K562 (cell line): ENCODE results near the gene NBEA. TPM values are rescaled to one million over a fixed set of nuclear protein-coding genes. Genes with fewer than 3 reads are reported as not detected.

ENCODE experiments used
- ATAC-seq: fragments of 200-7000 bp; cut with Tn5 transposase; 3 replicates; pipeline ENCODE4 v1.9.1; 2020; ENCODE audit warnings: moderate library complexity
- BruUV-seq: library from RNA; stranded (reverse); fragments of 400-500 nt; replicated peaks from 2 replicates; lab custom pipeline; 2021; lab: Mats Ljungman, UMichigan
- CTCF ChIA-PET: fragments of 300-600 bp; formaldehyde crosslinking; extraction: SDS; loops from one replicate; lab custom pipeline; 2021; ENCODE audit warnings: low intra/inter-chr PET ratio; lab: Yijun Ruan, JAX
- POLR2A ChIA-PET: fragments of 300-600, 350-650 bp; sonication (Branson Sonifier 250); formaldehyde crosslinking; extraction: SDS; loops from one replicate; lab custom pipeline; 2021; ENCODE audit warnings: antibody characterized with exemption, inconsistent platforms; lab: Yijun Ruan, JAX
- DNase-seq, 4 experiments: peaks; one replicate each; pipeline versions ENCODE4 v3.0.0 to v3.0.0-alpha.2; 2011 to 2018; ENCODE audit warnings: low spot score in 3 of 4, mixed read lengths in 3 of 4; ENCODE audit errors: extremely low read depth in 1 of 4
- FAIRE-seq: peaks from 2 replicates; lab custom pipeline; 2011; peaks lifted over from hg19 to GRCh38; lab: Jason Lieb, UNC
- H2AFZ ChIP-seq: 2 replicates; pipeline ENCODE4 v1.6.0; 2011; ENCODE audit warnings: low read depth, low read length, control low read depth, inconsistent platforms
- H3K27ac ChIP-seq: fragments of 200-600 bp; 3 replicates; pipeline ENCODE4 v1.8.0; 2011; ENCODE audit warnings: low read depth, mild to moderate bottlenecking, control low read depth, inconsistent platforms, low read length, moderate library complexity, mixed read lengths; ENCODE audit errors: extremely low read depth
- H3K27me3 ChIP-seq, 2 experiments: fragments of 300-600 bp in 1 of 2; 2 replicates in 1 of 2; 3 replicates in 1 of 2; pipeline versions ENCODE4 v1.6.0 to v1.8.0; 2011; ENCODE audit warnings: inconsistent platforms in 2 of 2, low read length in 2 of 2, mild to moderate bottlenecking in 1 of 2, mixed read lengths in 1 of 2, moderate library complexity in 1 of 2; ENCODE audit not compliant: control insufficient read depth in 2 of 2, insufficient read depth in 2 of 2
- H3K36me3 ChIP-seq: fragments of 300-600 bp; 3 replicates; pipeline ENCODE4 v1.8.0; 2011; ENCODE audit warnings: mild to moderate bottlenecking, low read length, inconsistent platforms; ENCODE audit not compliant: control insufficient read depth, insufficient read depth
- H3K4me1 ChIP-seq, 2 experiments: fragments of 200-600 bp in 1 of 2; replicated peaks in 1 of 2; 2 replicates in 1 of 2; 3 replicates in 1 of 2; pipeline versions ENCODE4 v1.5.1 to v1.8.0; 2011; ENCODE audit warnings: inconsistent platforms in 2 of 2, low read length in 2 of 2, mild to moderate bottlenecking in 1 of 2, mixed read lengths in 1 of 2, moderate library complexity in 1 of 2; ENCODE audit not compliant: control insufficient read depth in 2 of 2, insufficient read depth in 2 of 2
- H3K4me2 ChIP-seq: 2 replicates; pipeline ENCODE4 v1.6.1; 2011; ENCODE audit warnings: low read length, control low read depth, inconsistent platforms, mixed read lengths; ENCODE audit not compliant: insufficient read depth
- H3K4me3 ChIP-seq: fragments of 200-600 bp; sonication (generic), shearing (Covaris generic); 2 replicates; pipeline ENCODE4 v1.5.1; 2016; ENCODE audit warnings: control low read depth, inconsistent platforms
- H3K79me2 ChIP-seq: fragments of 200-600 bp; 3 replicates; pipeline ENCODE4 v1.8.0; 2011; ENCODE audit warnings: low read length, inconsistent platforms; ENCODE audit not compliant: control insufficient read depth, insufficient read depth
- H3K9ac ChIP-seq, 2 experiments: 2 replicates each; pipeline versions ENCODE4 v1.6.0 to v1.6.1; 2011; ENCODE audit warnings: low read depth in 2 of 2, low read length in 2 of 2, control low read depth in 1 of 2, inconsistent platforms in 1 of 2, mild to moderate bottlenecking in 1 of 2, mixed read lengths in 1 of 2; ENCODE audit not compliant: insufficient read depth in 1 of 2
- H3K9me1 ChIP-seq: one replicate; pipeline ENCODE4 v1.6.0; 2011; ENCODE audit warnings: inconsistent platforms, mild to moderate bottlenecking, low read length, moderate library complexity; ENCODE audit not compliant: control insufficient read depth, insufficient read depth
- H3K9me3 ChIP-seq: replicated peaks from 2 replicates; pipeline ENCODE4 v1.5.1; 2011; ENCODE audit warnings: low read depth, low read length, inconsistent platforms; ENCODE audit not compliant: control insufficient read depth, insufficient read depth
- H4K20me1 ChIP-seq: replicated peaks from 2 replicates; pipeline ENCODE4 v1.6.1; 2011; ENCODE audit warnings: low read length, inconsistent platforms, mixed read lengths; ENCODE audit not compliant: control insufficient read depth, insufficient read depth
- CXXC5 ChIP-seq: fragments of 250-450 bp; sonication (Bioruptor Pico); IDR thresholded peaks from 2 replicates; pipeline ENCODE4 v1.8.0; 2022; ENCODE audit warnings: inconsistent platforms, mild to moderate bottlenecking, moderate library complexity
- FOXM1 ChIP-seq, 2 experiments: fragments of 450-650 bp in 1 of 2; sonication (generic) in 1 of 2; formaldehyde crosslinking in 1 of 2; IDR thresholded peaks; 2 replicates each; pipeline versions ENCODE4 v1.6.1 to v1.9.0; 2017 to 2022; ENCODE audit warnings: low read depth in 2 of 2, mild to moderate bottlenecking in 2 of 2, missing genetic modification reagents in 1 of 2, moderate library complexity in 1 of 2
- PRDM10 ChIP-seq: fragments of 450-650 bp; IDR thresholded peaks from 2 replicates; pipeline ENCODE4 v1.6.1; 2018; ENCODE audit not compliant: partially characterized antibody
- SFPQ ChIP-seq: fragments of 200-400 bp; formaldehyde crosslinking; IDR thresholded peaks from 2 replicates; pipeline ENCODE4 v1.6.1; 2017; ENCODE audit warnings: mild to moderate bottlenecking, low read depth, low read length, moderate library complexity
- STAT6 ChIP-seq: sonication (generic); formaldehyde crosslinking; IDR thresholded peaks from 2 replicates; pipeline ENCODE4 v1.8.1; 2023; ENCODE audit warnings: mild to moderate bottlenecking, missing genetic modification reagents
- U2AF1 ChIP-seq: fragments of 200-400 bp; formaldehyde crosslinking; optimal IDR thresholded peaks from 2 replicates; pipeline ENCODE3; 2017; ENCODE audit warnings: mild to moderate bottlenecking, low read depth, low read length, moderate library complexity
- UBTF ChIP-seq, 2 experiments: IDR thresholded peaks; 2 replicates each; pipeline ENCODE4 v1.6.1; 2012; ENCODE audit warnings: improper control_type of control experiment in 2 of 2, low read depth in 2 of 2, low read length in 2 of 2, borderline replicate concordance in 1 of 2
- ZNF212 ChIP-seq: fragments of 450-650 bp; formaldehyde crosslinking; IDR thresholded peaks from 2 replicates; pipeline ENCODE4 v1.4.0; 2020; ENCODE audit warnings: mild to moderate bottlenecking
- WGBS: fragments of 100-300 bp; shearing (Covaris generic); methylation state at CpG from one replicate; pipeline ENCODE4 v1.1.6; 2016; ENCODE audit warnings: low coverage, mixed read lengths; ENCODE audit not compliant: insufficient coverage; ENCODE audit errors: missing lambda C conversion rate; 5-methylcytosine and 5-hydroxymethylcytosine counted together
- in situ Hi-C: fragments of 300-500 bp; cut with MboI; formaldehyde crosslinking; loops from 4 replicates; pipeline ENCODE4 v1.15.0; 2018; ENCODE audit warnings: inconsistent platforms, mixed read lengths
- intact Hi-C: fragments of 100-400 bp; cut with micrococcal nuclease; formaldehyde crosslinking; loops from 2 replicates; pipeline ENCODE4 v1.14.2; 2022
- polyA plus RNA-seq, 8 experiments: library from polyadenylated mRNA; depleted of rRNA in 4 of 8; stranded (reverse) in 5 of 8; unstranded in 3 of 8; fragments of >200 nt; fragmentation: Nextera tagmentation in 2 of 8; fragmentation: Illumina TruSeq in 1 of 8; extraction: Ambion mirVana in 2 of 8; extraction: Trizol in 1 of 8; gene quantifications; 2 replicates each; pipeline versions ENCODE4 v1.2.1 to v1.2.3, GENCODE V29; 2011 to 2014; ENCODE audit warnings: inconsistent platforms in 1 of 8, missing spikeins in 1 of 8
- total RNA-seq, 7 experiments: library from RNA; depleted of rRNA in 6 of 7; stranded (reverse); fragments of >200 nt in 6 of 7; fragmentation: Illumina TruSeq in 2 of 7; extraction: Trizol in 2 of 7; gene quantifications; 2 replicates each; pipeline versions ENCODE4 v1.2.1 to v1.2.3, GENCODE V29; 2011 to 2021; ENCODE audit warnings: low replicate concordance in 1 of 7

Gene NBEA
- total and polyA plus RNA-seq, 9 of the 15 experiments (the other 6 are each of a cell fraction or from before 2014, with no cell fraction given): 0.03 to 0.94 (median 0.05) TPM; not detected in 2

GRCh38 chr13:35469806-35470525, 527.9 kb downstream of the NBEA start:
- H3K27ac ChIP-seq: no peak overlapping the region
- no peak for FAIRE-seq
- H3K4me1 ChIP-seq: no peaks in the 10 kb centered on the region
- H3K9me3 ChIP-seq: no peaks in the 10 kb centered on the region
- H3K9ac ChIP-seq: no peak overlapping the region
- no peak overlapping the region for H3K4me2 ChIP-seq
- intact Hi-C loops: no loop called here
- no TSS peak for BruUV-seq
- H2AFZ ChIP-seq: no peak overlapping the region
- H3K4me3 ChIP-seq: no peak overlapping the region
- 0% methylated on average over 9 of the region's 10 CpGs for WGBS
- no peaks in the 10 kb centered on the region for H3K27me3 ChIP-seq
- no peak for ATAC-seq
- in situ Hi-C loops: no loop called here
- CTCF ChIA-PET: no interaction called here
- no peak for DNase-seq
- no peaks in the 10 kb centered on the region for H3K79me2 ChIP-seq
- no peaks in the 10 kb centered on the region for H3K9me1 ChIP-seq
- POLR2A ChIA-PET: no interaction called here
- H4K20me1 ChIP-seq: no peaks in the 10 kb centered on the region
- H3K36me3 ChIP-seq: no peaks in the 10 kb centered on the region
- TF ChIP-seq ZNF212 (CRISPR knock-in tag) (no peak), UBTF (IDR thresholded peaks at IDR 0.05; ENCODE audit: borderline replicate concordance in 1 of 2, low read depth in 2 of 2, low read length in 2 of 2) (no peak), U2AF1 (no peak), PRDM10 (no peak), FOXM1 (IDR thresholded peaks at IDR 0.05; ENCODE audit: low read depth) (no peak), FOXM1 (CRISPR knock-in tag; IDR thresholded peaks at IDR 0.05; ENCODE audit: low read depth) (no peak), SFPQ (no peak), CXXC5 (CRISPR knock-in tag) (no peak), STAT6 (no peak)
